HG03097 (cell line): ENCODE data around the gene GDPD1.
"Not testable (repeated sequence)": the region's sequence is repeated elsewhere in the genome, so short reads cannot be mapped to it uniquely, and the experiment has no call there.

Experiments
- ATAC-seq: cut with Tn5 transposase; IDR thresholded peaks from one replicate; pipeline ENCODE4 v1.9.1; 2021; ENCODE audit not compliant: unreplicated experiment, low FRiP score

GDPD1 gene

DNA sequence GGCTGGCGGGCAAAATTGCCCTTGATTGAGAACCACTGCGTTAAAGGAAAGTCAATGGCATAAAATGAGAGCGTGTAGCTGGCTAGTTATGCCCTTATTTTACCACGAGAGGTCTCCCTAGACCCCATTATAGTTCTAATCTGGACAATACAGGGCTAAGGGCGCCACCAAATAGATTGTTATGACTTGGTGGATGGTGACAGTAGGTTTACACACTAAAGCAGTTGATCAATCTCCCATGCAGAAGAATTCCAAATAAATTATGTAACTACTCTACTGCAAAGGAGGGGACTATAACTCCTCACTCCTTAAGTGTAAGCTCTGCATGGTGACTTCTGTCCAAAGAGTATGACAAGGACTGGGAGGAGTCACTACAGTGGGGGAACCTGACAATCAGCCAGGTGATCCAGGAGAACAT lies 90.7 kb downstream of the GDPD1 start:
- peak; percentile 56 for ATAC-seq

DNA sequence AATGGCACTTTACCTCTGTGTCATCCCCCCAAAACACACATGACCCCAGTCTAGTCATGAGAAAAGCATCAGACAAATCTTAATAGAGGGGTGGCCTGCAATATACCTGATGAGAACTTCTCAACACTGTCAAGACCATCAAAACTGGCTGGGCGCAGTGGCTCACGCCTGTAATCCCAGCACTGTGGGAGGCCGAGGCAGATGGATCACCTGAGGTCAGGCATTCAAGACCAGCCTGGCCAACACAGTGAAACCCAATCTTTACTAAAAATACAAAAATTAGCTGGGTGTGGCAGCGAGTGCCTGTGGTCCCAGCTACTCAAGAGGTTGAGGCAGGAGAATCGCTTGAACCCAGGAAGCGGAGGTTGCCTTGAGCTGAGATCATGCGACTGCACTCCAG lies 91.2 kb downstream of the GDPD1 start:
- not testable (repeated sequence) for ATAC-seq

DNA sequence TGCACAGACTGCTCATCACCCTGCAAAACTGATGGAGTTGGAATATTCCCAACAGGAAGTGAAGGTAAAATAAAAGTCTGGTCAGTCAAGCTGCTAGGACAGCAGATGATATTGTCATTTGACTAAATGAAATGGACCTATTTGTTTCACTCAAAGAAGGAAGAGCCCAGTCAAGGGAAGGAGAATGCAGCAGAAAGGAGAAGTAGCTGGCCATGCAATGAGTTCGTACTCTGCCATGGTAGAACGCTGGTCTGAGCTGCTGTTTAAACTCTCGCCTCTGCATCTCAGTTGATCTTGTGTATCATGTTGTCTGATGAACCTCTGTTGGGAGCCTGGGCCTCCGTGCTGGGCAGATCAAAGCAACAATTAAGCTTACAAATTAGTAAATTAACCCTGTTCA lies 95.6 kb downstream of the GDPD1 start:
- no peak for ATAC-seq
